GM18909 (cell line): ENCODE measurements around the gene ANKRD55.

ENCODE experiments used
- ATAC-seq: cut with Tn5 transposase; IDR thresholded peaks from one replicate; pipeline ENCODE4 v1.9.1; 2021; ENCODE audit warnings: mild to moderate bottlenecking; ENCODE audit not compliant: unreplicated experiment, poor library complexity

The ANKRD55 gene

DNA sequence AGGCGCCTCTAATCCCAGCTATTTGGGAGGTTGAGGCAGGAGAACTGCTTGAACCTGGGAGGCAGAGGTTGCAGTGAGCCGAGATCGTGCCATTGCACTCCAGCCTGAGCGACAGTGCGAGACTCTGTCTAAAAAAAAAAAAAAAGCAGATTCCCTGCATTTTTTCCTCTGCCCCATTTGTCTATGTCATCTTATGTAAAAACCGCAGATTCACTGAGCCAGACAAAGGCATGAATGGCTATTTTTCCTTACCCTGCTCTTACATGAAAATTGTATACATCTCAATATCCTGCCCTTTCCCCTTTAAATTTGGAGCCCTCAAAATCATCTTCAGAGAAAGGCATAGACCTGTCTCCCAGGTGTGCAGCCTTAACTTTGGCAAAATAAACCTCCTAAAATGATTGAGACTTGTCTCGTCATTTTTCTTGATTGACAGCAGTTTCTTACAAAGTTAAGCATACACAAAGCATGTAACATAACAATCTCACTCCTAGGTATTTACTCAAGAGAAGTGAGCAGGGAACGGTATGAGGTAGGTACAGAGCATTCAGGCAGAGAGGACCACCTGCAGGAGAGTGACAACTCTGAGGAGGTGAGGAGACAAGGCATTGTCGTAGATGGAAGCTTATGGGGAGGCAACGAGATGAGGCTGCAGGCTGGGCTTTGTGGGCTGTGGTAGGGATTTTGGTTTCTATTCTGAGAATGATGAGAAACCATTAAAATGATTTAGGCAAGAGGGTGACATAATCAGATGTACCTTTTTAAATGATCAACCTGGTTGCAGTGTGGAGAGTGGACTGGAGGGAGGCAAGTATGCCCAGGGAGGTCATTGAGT lies 172.6 kb downstream of the ANKRD55 start:
- no peak for ATAC-seq

GRCh38 chr5:56059854-56060253 lies 173.3 kb downstream of the ANKRD55 start:
- ATAC-seq = no peak

DNA sequence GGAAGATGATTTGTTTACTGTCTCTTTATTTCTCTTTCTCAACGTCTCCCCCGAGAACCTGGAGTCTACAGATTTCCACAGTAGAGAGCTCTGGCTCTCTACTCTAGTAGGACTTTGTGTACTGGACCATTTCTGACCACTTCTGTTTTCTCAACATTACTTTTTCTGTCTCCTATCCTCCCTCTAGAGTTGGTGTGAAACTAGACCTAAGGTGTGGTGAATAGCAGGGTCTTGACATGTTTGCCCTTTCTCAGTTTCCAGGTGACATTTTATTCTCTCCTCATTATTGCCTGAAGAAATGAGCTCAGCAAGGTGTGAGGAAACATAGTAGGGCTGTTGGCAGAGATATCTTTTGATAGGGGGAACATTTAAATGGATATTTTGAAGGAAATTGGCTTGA lies 176.3 kb downstream of the ANKRD55 start:
- ATAC-seq = peak; percentile 83

GRCh38 chr5:56055859-56056258 lies 177.3 kb downstream of the ANKRD55 start:
- ATAC-seq = no peak

- ATAC-seq = no peak
Observed at GRCh38 chr5:56055287-56055686, 177.8 kb downstream of the ANKRD55 start.

GRCh38 chr5:56054666-56055065 lies 178.5 kb downstream of the ANKRD55 start:
- ATAC-seq = no peak

DNA sequence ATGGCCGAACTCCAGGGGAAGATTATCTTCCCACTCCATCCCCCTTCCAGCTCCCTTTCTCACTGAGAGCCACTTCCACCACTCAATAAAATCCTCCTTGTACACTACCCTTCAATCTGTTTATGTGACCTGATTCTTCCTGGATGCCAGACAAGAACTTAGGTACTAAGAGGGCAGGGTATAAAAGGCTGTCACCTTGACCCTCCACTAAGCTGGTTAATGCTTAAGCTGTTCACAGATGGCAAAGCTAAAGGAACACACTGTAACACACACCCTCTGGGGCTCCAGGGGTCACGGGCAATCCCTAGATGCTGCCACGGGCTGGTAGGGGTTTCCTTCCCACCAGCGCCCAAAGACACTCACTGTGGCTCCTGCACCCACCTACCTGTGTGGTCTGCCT lies 179.8 kb downstream of the ANKRD55 start:
- no peak for ATAC-seq

DNA sequence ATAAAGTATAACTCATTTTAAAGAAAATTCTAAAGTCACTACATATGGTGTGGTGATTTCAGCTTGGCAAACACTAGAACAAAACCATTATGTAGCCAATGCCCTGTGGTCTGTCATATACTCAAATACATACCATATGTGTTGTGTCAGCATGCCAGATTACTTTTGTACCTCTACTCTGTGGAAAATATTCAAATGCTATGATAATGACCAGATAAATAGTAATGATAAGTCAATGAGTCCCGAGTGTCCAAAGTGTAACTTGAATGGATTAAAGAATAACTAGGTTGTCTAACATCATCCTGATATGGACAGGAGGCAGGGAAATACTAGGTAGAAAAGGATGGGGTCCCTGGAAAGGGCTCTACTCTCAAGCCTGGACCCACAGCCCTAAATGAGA lies 180.4 kb downstream of the ANKRD55 start:
- ATAC-seq = no peak

DNA sequence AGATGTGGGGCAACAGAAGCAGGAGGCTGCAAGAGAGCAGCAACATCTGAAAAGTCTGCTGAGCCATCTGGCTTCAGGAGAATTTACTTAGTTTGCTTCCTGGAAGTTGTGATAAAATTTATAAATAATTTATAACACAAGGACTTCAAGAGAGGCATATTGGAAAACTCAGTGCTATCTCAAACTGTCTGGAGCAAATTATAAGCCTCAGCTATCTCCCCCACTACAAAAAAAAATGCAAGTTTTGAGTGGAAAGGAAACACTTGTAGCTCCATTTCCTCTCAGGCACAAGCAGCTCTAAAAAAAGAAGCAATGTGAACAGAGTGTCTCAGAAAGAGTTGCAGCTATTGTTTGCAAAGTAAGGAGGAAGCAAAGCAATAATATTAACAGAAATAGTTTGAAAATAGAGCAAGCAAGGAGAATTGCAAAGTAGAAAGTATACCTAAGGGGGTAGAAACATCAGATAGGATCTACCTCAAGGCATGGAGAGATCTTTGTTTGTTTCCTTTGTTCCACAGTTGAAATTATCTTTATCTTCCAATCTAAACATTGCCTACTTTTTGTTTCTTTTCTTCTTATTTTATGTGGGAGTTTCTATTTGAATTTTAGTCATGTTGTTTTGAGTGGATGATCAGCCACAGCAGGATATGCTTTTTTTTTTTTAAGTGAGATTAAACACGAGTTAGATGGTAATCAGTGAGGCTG lies 182.4 kb downstream of the ANKRD55 start:
- ATAC-seq = no peak
